K562 (cell line): ENCODE results near the gene ZG16B. TPM values are rescaled to one million over a fixed set of nuclear protein-coding genes. Genes with fewer than 3 reads are reported as not detected.

ENCODE experiments used
- FOXA3 ChIP-seq, 2 experiments: fragments of 450-650 bp in 1 of 2; sonication (generic) in 1 of 2; formaldehyde crosslinking; IDR thresholded peaks in 1 of 2; conservative IDR thresholded peaks in 1 of 2; 2 replicates each; pipeline versions ENCODE4 v1.4.0 to v1.8.0; 2020 to 2022; ENCODE audit warnings: mild to moderate bottlenecking in 2 of 2, missing genetic modification reagents in 1 of 2
- GABPB1 ChIP-seq: sonication (generic); formaldehyde crosslinking; IDR thresholded peaks from 2 replicates; pipeline ENCODE4 v1.8.0; 2022; ENCODE audit warnings: mild to moderate bottlenecking, missing genetic modification reagents
- HMGN3 ChIP-seq: IDR thresholded peaks from 2 replicates; pipeline ENCODE4 v1.6.1; 2011; ENCODE audit warnings: borderline replicate concordance, low read depth, mild to moderate bottlenecking, mixed read lengths, low read length; ENCODE audit not compliant: insufficient read length; ENCODE audit errors: extremely low read depth
- NCOR1 ChIP-seq: fragments of 450-650 bp; IDR thresholded peaks from 2 replicates; pipeline ENCODE4 v1.6.1; 2016; ENCODE audit warnings: mild to moderate bottlenecking, moderate library complexity
- RBBP5 ChIP-seq: fragments of 200-600 bp; sonication (generic); IDR thresholded peaks from 2 replicates; pipeline ENCODE4 v1.6.1; 2012; ENCODE audit warnings: borderline replicate concordance, mild to moderate bottlenecking, low read length, control low read depth, inconsistent platforms; ENCODE audit not compliant: insufficient read depth, poor library complexity, severe bottlenecking
- SAP30 ChIP-seq: fragments of 200-600 bp; sonication (generic); IDR thresholded peaks from 2 replicates; pipeline ENCODE4 v1.6.1; 2012; ENCODE audit warnings: borderline replicate concordance, low read depth, mild to moderate bottlenecking, moderate library complexity, low read length, control low read depth, inconsistent platforms; ENCODE audit not compliant: insufficient read depth, poor library complexity, severe bottlenecking
- SMARCA5 ChIP-seq: fragments of 450-650 bp; IDR thresholded peaks from 2 replicates; pipeline ENCODE4 v1.6.1; 2016
- SMARCB1 ChIP-seq: IDR thresholded peaks from 2 replicates; pipeline ENCODE4 v1.6.1; 2011; ENCODE audit warnings: improper control_type of control experiment, low read depth; ENCODE audit not compliant: insufficient read length
- SP1 ChIP-seq: sonication (generic); formaldehyde crosslinking; IDR thresholded peaks from 2 replicates; pipeline ENCODE4 v1.8.1; 2022; ENCODE audit warnings: mild to moderate bottlenecking, missing genetic modification reagents
- SRSF7 ChIP-seq: fragments of 200-400 bp; formaldehyde crosslinking; optimal IDR thresholded peaks from 2 replicates; pipeline ENCODE3; 2017; ENCODE audit warnings: mild to moderate bottlenecking, low read depth, low read length
- STAG1 ChIP-seq: sonication (generic); formaldehyde crosslinking; IDR thresholded peaks from 2 replicates; pipeline ENCODE4 v1.5.0; 2020; ENCODE audit warnings: missing genetic modification reagents, borderline replicate concordance
- SUPT5H ChIP-seq: fragments of 450-650 bp; IDR thresholded peaks from 2 replicates; pipeline ENCODE4 v1.6.1; 2016
- ZNF644 ChIP-seq: fragments of 200-800 bp; sonication (Bioruptor generic); IDR thresholded peaks from 2 replicates; pipeline ENCODE4 v1.6.1; 2016; ENCODE audit warnings: low read depth, missing genetic modification characterization, missing compliant biosample characterization
- ZNF696 ChIP-seq: fragments of 250-450 bp; sonication (Bioruptor Pico); conservative IDR thresholded peaks from 2 replicates; pipeline ENCODE4 v1.4.0; 2020; ENCODE audit warnings: mild to moderate bottlenecking, moderate library complexity
- ZNF707 ChIP-seq: fragments of 250-450 bp; sonication (Bioruptor Pico); conservative IDR thresholded peaks from 2 replicates; pipeline ENCODE4 v1.8.0; 2022; ENCODE audit warnings: inconsistent platforms, mild to moderate bottlenecking, moderate library complexity
- polyA plus RNA-seq, 8 experiments: library from polyadenylated mRNA; depleted of rRNA in 4 of 8; stranded (reverse) in 5 of 8; unstranded in 3 of 8; fragments of >200 nt; fragmentation: Nextera tagmentation in 2 of 8; fragmentation: Illumina TruSeq in 1 of 8; extraction: Ambion mirVana in 2 of 8; extraction: Trizol in 1 of 8; gene quantifications; 2 replicates each; pipeline versions ENCODE4 v1.2.1 to v1.2.3, GENCODE V29; 2011 to 2014; ENCODE audit warnings: inconsistent platforms in 1 of 8, missing spikeins in 1 of 8
- total RNA-seq, 7 experiments: library from RNA; depleted of rRNA in 6 of 7; stranded (reverse); fragments of >200 nt in 6 of 7; fragmentation: Illumina TruSeq in 2 of 7; extraction: Trizol in 2 of 7; gene quantifications; 2 replicates each; pipeline versions ENCODE4 v1.2.1 to v1.2.3, GENCODE V29; 2011 to 2021; ENCODE audit warnings: low replicate concordance in 1 of 7
- TF ChIP-seq, protein P1 (sequence below): fragments of 450-650 bp; IDR thresholded peaks from 2 replicates; pipeline ENCODE4 v1.7.0; 2016; ENCODE audit warnings: borderline replicate concordance
- TF ChIP-seq, protein P2 (sequence below): fragments of 450-650 bp; IDR thresholded peaks from 2 replicates; pipeline ENCODE4 v1.6.1; 2016; ENCODE audit warnings: mild to moderate bottlenecking
- TF ChIP-seq, protein P3 (sequence below): sonication (generic); formaldehyde crosslinking; IDR thresholded peaks from 2 replicates; pipeline ENCODE4 v1.8.1; 2022; ENCODE audit warnings: missing genetic modification reagents

Gene ZG16B
- total and polyA plus RNA-seq, 9 of the 15 experiments (the other 6 are each of a cell fraction or from before 2014, with no cell fraction given) = 0.25 to 0.43 (median 0.34) TPM; not detected in 5

- TF ChIP-seq, protein P1, sequence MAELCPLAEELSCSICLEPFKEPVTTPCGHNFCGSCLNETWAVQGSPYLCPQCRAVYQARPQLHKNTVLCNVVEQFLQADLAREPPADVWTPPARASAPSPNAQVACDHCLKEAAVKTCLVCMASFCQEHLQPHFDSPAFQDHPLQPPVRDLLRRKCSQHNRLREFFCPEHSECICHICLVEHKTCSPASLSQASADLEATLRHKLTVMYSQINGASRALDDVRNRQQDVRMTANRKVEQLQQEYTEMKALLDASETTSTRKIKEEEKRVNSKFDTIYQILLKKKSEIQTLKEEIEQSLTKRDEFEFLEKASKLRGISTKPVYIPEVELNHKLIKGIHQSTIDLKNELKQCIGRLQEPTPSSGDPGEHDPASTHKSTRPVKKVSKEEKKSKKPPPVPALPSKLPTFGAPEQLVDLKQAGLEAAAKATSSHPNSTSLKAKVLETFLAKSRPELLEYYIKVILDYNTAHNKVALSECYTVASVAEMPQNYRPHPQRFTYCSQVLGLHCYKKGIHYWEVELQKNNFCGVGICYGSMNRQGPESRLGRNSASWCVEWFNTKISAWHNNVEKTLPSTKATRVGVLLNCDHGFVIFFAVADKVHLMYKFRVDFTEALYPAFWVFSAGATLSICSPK = no peak
- TF ChIP-seq SRSF7 = no peak
- TF ChIP-seq SUPT5H = peak; percentile 90
- TF ChIP-seq, protein P2, sequence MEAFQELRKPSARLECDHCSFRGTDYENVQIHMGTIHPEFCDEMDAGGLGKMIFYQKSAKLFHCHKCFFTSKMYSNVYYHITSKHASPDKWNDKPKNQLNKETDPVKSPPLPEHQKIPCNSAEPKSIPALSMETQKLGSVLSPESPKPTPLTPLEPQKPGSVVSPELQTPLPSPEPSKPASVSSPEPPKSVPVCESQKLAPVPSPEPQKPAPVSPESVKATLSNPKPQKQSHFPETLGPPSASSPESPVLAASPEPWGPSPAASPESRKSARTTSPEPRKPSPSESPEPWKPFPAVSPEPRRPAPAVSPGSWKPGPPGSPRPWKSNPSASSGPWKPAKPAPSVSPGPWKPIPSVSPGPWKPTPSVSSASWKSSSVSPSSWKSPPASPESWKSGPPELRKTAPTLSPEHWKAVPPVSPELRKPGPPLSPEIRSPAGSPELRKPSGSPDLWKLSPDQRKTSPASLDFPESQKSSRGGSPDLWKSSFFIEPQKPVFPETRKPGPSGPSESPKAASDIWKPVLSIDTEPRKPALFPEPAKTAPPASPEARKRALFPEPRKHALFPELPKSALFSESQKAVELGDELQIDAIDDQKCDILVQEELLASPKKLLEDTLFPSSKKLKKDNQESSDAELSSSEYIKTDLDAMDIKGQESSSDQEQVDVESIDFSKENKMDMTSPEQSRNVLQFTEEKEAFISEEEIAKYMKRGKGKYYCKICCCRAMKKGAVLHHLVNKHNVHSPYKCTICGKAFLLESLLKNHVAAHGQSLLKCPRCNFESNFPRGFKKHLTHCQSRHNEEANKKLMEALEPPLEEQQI = no peak; the same call in 1 of the 2 replicates
- TF ChIP-seq, protein P3, sequence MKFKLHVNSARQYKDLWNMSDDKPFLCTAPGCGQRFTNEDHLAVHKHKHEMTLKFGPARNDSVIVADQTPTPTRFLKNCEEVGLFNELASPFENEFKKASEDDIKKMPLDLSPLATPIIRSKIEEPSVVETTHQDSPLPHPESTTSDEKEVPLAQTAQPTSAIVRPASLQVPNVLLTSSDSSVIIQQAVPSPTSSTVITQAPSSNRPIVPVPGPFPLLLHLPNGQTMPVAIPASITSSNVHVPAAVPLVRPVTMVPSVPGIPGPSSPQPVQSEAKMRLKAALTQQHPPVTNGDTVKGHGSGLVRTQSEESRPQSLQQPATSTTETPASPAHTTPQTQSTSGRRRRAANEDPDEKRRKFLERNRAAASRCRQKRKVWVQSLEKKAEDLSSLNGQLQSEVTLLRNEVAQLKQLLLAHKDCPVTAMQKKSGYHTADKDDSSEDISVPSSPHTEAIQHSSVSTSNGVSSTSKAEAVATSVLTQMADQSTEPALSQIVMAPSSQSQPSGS (CRISPR knock-in tag) = no peak
- TF ChIP-seq SMARCA5 = no peak
- no peak for TF ChIP-seq HMGN3
- peak; percentile 58 for TF ChIP-seq SAP30
- 0 out of 4 replicates have a peak, but pooled peaks of 1 of the 2 experiments have one; percentile 61 for TF ChIP-seq FOXA3 (CRISPR knock-in tag; conservative IDR thresholded peaks at IDR 0.05 in 1 of 2, IDR thresholded peaks at IDR 0.05 in 1 of 2)
- TF ChIP-seq GABPB1 (CRISPR knock-in tag) = peak; percentile 96
- peak; percentile 81 for TF ChIP-seq SP1 (CRISPR knock-in tag)
- no peak for TF ChIP-seq SMARCB1
- TF ChIP-seq ZNF644 (tag) = peak; percentile 85
- no peak; the same call in 1 of the 2 replicates for TF ChIP-seq STAG1 (CRISPR knock-in tag)
- no peak; the same call in 1 of the 2 replicates for TF ChIP-seq ZNF707
- no peak for TF ChIP-seq ZNF696
- TF ChIP-seq RBBP5 = peak; percentile 68
- peak; percentile 50; the same call in 1 of the 2 replicates for TF ChIP-seq NCOR1
These were observed 38.1 kb downstream of the ZG16B start (continued) for GRCh38 chr16:2867987-2868789.
